WI38 (cell line): Measurements from ENCODE around the gene SH2B2.

Experiments used
- H3K4me3 ChIP-seq: 2 replicates; pipeline ENCODE4 v1.5.1; 2011; ENCODE audit warnings: low read depth, mild to moderate bottlenecking, control low read depth, low read length
- TF ChIP-seq, protein P1 (sequence below): IDR thresholded peaks from 2 replicates; pipeline ENCODE4 v1.5.1; 2012; ENCODE audit warnings: low read depth, mild to moderate bottlenecking, control low read depth, low read length

Gene SH2B2

GRCh38 chr7:102287981-102288278 lies 1.3 kb downstream of the SH2B2 start:
- peak overlapping the region; percentile 70 for H3K4me3 ChIP-seq
- TF ChIP-seq, protein P1, sequence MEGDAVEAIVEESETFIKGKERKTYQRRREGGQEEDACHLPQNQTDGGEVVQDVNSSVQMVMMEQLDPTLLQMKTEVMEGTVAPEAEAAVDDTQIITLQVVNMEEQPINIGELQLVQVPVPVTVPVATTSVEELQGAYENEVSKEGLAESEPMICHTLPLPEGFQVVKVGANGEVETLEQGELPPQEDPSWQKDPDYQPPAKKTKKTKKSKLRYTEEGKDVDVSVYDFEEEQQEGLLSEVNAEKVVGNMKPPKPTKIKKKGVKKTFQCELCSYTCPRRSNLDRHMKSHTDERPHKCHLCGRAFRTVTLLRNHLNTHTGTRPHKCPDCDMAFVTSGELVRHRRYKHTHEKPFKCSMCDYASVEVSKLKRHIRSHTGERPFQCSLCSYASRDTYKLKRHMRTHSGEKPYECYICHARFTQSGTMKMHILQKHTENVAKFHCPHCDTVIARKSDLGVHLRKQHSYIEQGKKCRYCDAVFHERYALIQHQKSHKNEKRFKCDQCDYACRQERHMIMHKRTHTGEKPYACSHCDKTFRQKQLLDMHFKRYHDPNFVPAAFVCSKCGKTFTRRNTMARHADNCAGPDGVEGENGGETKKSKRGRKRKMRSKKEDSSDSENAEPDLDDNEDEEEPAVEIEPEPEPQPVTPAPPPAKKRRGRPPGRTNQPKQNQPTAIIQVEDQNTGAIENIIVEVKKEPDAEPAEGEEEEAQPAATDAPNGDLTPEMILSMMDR, result no peak

DNA sequence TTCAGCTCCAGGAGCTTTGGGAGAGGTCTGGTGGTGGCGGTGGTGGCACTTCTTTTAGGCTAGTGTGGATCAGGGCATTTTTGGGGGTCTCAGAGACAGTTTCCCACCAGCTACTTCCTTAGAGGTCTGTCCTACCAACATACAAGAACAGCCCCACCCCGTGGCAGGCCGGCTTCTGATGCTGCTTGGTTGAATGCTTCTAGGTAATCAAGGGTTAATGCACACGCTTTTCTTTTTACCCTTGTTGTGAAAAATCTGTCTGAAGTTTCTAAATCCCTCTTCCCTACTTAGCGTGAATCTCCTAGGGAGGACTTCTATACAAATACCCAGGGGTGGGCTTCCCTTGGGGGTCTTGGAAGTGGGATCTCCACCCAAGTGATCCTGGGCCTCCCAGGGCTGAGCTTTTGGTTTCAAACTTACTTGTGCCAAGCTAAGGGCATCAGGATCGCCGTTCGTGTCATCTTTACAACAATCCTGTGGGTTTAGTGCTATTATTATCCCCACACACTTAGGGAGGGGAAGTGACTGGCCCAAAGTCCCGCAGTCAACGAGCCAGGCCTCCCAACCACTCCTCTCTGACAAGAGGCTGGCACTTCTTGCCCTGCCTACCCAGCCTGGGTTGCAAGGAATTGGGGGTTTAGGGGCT lies 1.7 kb downstream of the SH2B2 start:
- TF ChIP-seq, protein P1, result 0 out of 2 replicates have a peak, but pooled peaks have one; percentile 5
- peak overlapping the region; percentile 70 for H3K4me3 ChIP-seq

DNA sequence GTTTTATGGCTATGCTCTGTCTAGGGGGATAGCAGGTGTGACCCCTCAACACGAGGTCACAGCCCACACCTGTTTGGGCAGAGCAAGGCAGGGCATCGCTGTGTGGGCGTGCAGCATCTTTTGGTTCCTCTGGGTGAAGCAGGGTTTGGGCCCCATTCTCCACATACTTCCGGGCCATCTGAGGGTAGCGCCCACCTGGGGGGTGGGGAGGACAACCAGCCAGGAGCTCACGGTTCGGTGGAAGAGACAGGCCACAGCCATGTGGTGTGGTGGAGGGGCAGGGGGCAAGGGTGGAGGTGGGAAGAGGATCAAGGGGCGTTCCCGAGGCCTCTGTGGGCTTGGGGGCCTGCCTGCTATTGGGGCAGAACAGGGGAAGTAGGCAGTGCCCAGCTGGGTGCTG lies 2.4 kb downstream of the SH2B2 start:
- TF ChIP-seq, protein P1, result no peak
- no peak overlapping the region for H3K4me3 ChIP-seq

- TF ChIP-seq, protein P1, result no peak
These were observed 4.6 kb downstream of the SH2B2 start for GRCh38 chr7:102291056-102291915.

GRCh38 chr7:102291916-102292267 lies 5.2 kb downstream of the SH2B2 start:
- no peak overlapping the region for H3K4me3 ChIP-seq
- TF ChIP-seq, protein P1, result no peak

More at GRCh38 chr7:102291056-102291915, 4.6 kb downstream of the SH2B2 start:
- H3K4me3 ChIP-seq, result no peak overlapping the region

DNA sequence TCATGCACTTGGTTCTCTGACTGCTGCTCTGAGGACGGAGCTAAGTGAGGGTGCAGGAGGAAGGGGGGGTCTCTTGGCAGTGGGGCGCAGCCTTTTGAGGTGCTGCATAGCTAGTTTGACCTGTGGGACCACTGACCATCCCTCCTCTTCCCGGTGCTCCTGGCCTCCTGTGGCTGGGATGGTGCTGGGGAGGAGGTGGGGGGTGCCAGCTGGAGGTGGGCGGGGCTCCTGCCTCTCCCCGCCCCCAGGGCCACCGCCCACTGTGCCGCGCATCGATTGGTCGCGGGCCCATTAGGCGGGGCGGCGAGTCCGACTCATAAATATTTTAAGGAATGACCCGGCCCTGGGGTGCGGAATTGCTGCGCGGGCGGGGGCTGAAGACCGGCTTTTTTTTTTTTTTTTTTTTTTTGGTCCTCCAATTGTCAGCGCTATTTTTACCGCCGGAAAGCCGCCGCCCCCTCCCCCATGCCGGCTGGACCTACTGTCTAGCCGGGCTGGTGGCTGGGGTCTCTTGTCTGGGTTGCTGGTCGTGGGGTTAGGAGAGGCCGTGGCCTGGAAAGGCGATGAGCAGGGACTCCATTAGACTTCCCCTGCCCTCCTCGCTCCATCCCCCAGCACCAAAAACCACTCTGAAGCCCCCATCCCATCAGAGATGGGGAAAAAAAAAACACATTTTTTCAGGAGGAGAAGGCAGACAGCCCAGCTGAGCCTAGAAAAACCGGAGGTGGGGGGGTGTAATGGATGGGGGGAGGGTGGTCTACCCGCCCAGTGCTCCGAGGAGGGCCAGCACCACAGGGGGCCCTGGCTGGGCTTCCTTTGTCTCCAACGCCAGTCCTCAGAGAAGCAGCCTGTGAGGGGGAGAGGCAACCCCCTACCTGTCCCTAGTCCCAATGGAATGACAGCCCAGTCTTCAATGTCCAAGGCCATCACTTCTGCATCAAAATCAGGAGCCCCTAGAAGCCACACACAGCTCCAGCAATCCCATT lies 6.4 kb downstream of the SH2B2 start:
- H3K4me3 ChIP-seq, result no peak overlapping the region
- TF ChIP-seq, protein P1, result no peak
